Esophagus muscularis mucosa (tissue), 4 donors: ENCODE data around the gene TNRC6A. TPM values are rescaled to one million over a fixed set of nuclear protein-coding genes. Genes with fewer than 3 reads are reported as not detected.

ENCODE experiments used
- DNase-seq: peaks from one replicate; pipeline ENCODE4 v3.0.0-alpha.2; 2017; ENCODE audit errors: extremely low spot score
- H3K27ac ChIP-seq, 4 donors: fragments of 200-600 bp; sonication (generic); replicated peaks in 1 of 4; 1 replicate in 3 of 4; 2 replicates in 1 of 4; pipeline ENCODE4 v1.5.1; 2016 to 2019; ENCODE audit warnings: mild to moderate bottlenecking in 1 of 4
- H3K27me3 ChIP-seq, 4 donors: fragments of 200-600 bp; sonication (generic); one replicate each; pipeline versions ENCODE4 v1.5.1 to v1.6.0; 2016 to 2019
- H3K36me3 ChIP-seq, 4 donors: fragments of 200-600 bp; sonication (generic); one replicate each; pipeline ENCODE4 v1.5.1; 2016 to 2019
- H3K4me1 ChIP-seq, 4 donors: fragments of 200-600 bp; sonication (generic); one replicate each; pipeline ENCODE4 v1.5.1; 2016 to 2019
- H3K4me3 ChIP-seq, 4 donors: fragments of 200-600 bp; sonication (generic); 1 replicate in 2 of 4; 2 replicates in 2 of 4; pipeline ENCODE4 v1.5.1; 2016 to 2019; ENCODE audit warnings: mild to moderate bottlenecking in 4 of 4, moderate library complexity in 1 of 4
- H3K9me3 ChIP-seq, 4 donors: fragments of 200-600 bp; sonication (generic); 1 replicate in 3 of 4; 2 replicates in 1 of 4; pipeline ENCODE4 v1.5.1; 2016 to 2019
- EP300 ChIP-seq: sonication (generic); formaldehyde crosslinking; IDR thresholded peaks from one replicate; pipeline ENCODE4 v1.6.1; 2017; ENCODE audit warnings: antibody characterized with exemption
- POLR2A ChIP-seq: fragments of 450-650 bp; IDR thresholded peaks from one replicate; pipeline ENCODE4 v1.6.1; 2017; ENCODE audit warnings: antibody characterized with exemption, moderate library complexity, mild to moderate bottlenecking, low read depth
- POLR2AphosphoS5 ChIP-seq, 2 donors: sonication (generic); formaldehyde crosslinking; IDR thresholded peaks; one replicate each; pipeline ENCODE4 v1.6.1; 2017; ENCODE audit warnings: antibody characterized with exemption in 2 of 2
- WGBS: methylation state at CpG from one replicate; pipeline ENCODE4 v1.1.5; 2018; 5-methylcytosine and 5-hydroxymethylcytosine counted together
- intact Hi-C: fragments of 100-400 bp; cut with DNase I; formaldehyde crosslinking; loops from one replicate; pipeline ENCODE4 v1.15.1; 2023
- total RNA-seq, 4 donors: library from RNA; depleted of rRNA; stranded (reverse); fragments of >200 nt; gene quantifications; one replicate each; pipeline versions ENCODE4 v1.1.0 to v1.2.1, GENCODE V29; 2016
- TF ChIP-seq, protein P1 (sequence below), 3 experiments: fragments of 200-600 bp in 2 of 3; fragments of 450-650 bp in 1 of 3; sonication (generic) in 2 of 3; IDR thresholded peaks; one replicate each; pipeline ENCODE4 v1.5.1; 2017 to 2019; ENCODE audit warnings: antibody characterized with exemption in 3 of 3, mild to moderate bottlenecking in 2 of 3, moderate library complexity in 1 of 3

TNRC6A gene
- total RNA-seq, 4 donors from 2014 or later, result 44.1 to 50.7 (median 46.4) TPM

DNA sequence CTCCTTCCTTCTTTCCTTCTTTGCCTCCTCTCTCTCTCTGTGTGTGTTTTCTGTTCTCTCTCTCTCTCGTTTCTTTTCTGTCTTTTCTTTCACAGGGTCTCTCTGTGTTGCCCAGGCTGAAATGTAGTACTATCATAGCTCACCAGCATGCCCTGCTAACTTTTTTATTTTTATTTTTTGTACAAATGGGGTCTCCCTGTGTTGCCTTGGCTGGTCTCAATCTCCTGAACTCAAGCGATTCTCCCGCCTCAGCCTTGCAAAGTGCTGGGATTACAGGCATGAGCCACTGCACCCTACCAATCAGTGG is 117.9 kb downstream of the TNRC6A start:
- TF ChIP-seq POLR2A (no peak), EP300 (no peak), POLR2AphosphoS5 (IDR thresholded peaks at IDR 0.05) (no peak)
- TF ChIP-seq, protein P1, sequence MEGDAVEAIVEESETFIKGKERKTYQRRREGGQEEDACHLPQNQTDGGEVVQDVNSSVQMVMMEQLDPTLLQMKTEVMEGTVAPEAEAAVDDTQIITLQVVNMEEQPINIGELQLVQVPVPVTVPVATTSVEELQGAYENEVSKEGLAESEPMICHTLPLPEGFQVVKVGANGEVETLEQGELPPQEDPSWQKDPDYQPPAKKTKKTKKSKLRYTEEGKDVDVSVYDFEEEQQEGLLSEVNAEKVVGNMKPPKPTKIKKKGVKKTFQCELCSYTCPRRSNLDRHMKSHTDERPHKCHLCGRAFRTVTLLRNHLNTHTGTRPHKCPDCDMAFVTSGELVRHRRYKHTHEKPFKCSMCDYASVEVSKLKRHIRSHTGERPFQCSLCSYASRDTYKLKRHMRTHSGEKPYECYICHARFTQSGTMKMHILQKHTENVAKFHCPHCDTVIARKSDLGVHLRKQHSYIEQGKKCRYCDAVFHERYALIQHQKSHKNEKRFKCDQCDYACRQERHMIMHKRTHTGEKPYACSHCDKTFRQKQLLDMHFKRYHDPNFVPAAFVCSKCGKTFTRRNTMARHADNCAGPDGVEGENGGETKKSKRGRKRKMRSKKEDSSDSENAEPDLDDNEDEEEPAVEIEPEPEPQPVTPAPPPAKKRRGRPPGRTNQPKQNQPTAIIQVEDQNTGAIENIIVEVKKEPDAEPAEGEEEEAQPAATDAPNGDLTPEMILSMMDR (IDR thresholded peaks at IDR 0.05), result no peak
- Histone ChIP-seq H3K36me3 (no peaks in the 10 kb centered on the region), H3K27me3 (peaks cover 0 to 4% (median 0%) of the 10 kb centered on the region in 4 donors), H3K4me3 (no peak overlapping the region), H3K4me1 (no peaks in the 10 kb centered on the region), H3K27ac (no peak overlapping the region), H3K9me3 (no peaks in the 10 kb centered on the region)
- intact Hi-C loops, result no loop called here
- no peak for DNase-seq
- 90% methylated on average over 3 of the region's 3 CpGs for WGBS

DNA sequence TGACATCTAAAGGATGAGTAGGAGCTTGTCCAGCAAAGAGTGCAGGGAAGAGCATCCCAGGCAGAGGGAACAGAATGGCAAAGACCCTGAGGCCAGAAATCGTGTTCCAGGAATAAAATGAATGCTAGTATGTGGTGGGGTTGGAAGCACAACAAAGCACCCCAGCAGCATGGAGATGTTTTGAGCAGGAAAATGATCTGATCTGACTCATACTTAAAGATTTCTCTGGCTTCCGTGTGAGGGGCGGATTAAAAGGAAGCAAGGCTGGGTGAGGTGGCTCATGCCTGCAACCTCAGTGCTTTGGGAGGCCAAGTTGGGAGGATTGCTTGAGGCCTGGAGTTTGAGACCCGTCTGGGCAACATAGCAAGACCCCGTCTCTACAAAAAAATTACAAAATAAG is 118.6 kb downstream of the TNRC6A start:
- H3K9me3 ChIP-seq, result no peaks in the 10 kb centered on the region
- no peak for DNase-seq
- no peak for TF ChIP-seq EP300
- no peak for TF ChIP-seq POLR2A
- no peak for TF ChIP-seq POLR2AphosphoS5 (IDR thresholded peaks at IDR 0.05)
- TF ChIP-seq, protein P1 (IDR thresholded peaks at IDR 0.05), result no peak
- WGBS, result 81% methylated on average over 5 of the region's 5 CpGs
- no peak overlapping the region for H3K27ac ChIP-seq
- no peaks in the 10 kb centered on the region for H3K4me1 ChIP-seq
- H3K4me3 ChIP-seq, result no peak overlapping the region
- peaks cover 0 to 4% (median 0%) of the 10 kb centered on the region in 4 donors for H3K27me3 ChIP-seq
- H3K36me3 ChIP-seq, result no peaks in the 10 kb centered on the region
- intact Hi-C loops, result no loop called here

DNA sequence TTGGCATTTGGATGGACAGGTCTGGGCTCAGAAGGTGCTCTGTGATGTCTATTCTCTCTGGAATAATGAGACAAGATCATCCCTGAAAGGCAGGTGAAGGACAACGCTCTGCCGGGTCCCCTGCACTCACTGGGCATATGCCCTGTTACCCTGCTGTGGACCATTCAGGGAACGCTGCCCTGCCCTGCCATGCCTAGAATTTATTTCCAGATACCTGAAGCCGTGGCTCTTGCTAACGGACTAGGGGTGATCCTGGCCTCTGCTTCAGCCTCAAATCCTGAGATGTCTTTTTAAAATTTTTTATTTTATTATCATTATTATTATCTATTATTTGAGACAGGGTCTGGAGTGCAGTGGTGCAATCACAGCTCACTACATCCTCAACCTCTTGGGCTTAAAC is 120.2 kb downstream of the TNRC6A start:
- Histone ChIP-seq H3K27me3 (peaks cover 0 to 4% (median 0%) of the 10 kb centered on the region in 4 donors), H3K36me3 (no peaks in the 10 kb centered on the region), H3K9me3 (no peaks in the 10 kb centered on the region), H3K4me3 (no peak overlapping the region), H3K4me1 (peaks cover 3 to 13% (median 11%) of the 10 kb centered on the region in 4 donors), H3K27ac (no peak overlapping the region)
- intact Hi-C loops, result no loop called here
- TF ChIP-seq POLR2AphosphoS5 (IDR thresholded peaks at IDR 0.05), result no peak
- no peak for TF ChIP-seq POLR2A
- no peak for DNase-seq
- WGBS, result 96% methylated on average over 5 of the region's 5 CpGs

DNA sequence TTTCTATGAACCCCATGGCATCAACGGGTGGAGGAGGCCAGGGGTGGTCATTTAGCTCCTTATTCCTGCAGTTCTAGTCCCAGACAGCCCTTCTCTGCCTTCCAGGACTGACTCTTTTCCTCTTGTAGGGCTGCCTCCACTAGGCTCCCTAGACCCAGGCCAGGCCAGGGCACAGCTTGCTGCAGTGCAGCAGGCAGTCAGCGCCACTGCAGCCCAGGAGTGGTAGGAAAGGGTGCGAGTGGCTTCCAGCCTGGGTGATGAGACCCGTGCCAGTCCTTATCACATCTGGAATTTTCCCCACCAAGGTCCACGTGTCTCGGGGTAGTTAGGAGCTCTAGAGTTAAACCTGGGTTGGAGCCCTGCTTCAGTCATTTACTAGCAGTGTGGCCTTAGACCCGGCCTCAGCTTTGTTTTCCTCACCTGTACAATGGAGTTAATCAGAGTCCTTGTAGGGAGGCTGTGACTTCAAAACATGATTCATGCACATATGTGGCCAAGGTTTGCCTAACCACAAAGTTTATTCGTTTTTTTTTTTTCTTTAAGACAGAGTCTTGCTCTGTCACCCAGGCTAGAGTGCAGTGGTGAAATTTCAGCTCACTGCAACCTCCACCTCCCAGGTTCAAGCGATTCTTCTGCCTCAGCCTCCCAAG is 121.0 kb downstream of the TNRC6A start:
- Histone ChIP-seq H3K27me3 (peaks cover 0 to 4% (median 0%) of the 10 kb centered on the region in 4 donors), H3K27ac (no peak overlapping the region), H3K36me3 (no peaks in the 10 kb centered on the region), H3K9me3 (no peaks in the 10 kb centered on the region), H3K4me3 (no peak overlapping the region), H3K4me1 (peaks cover 3 to 13% (median 11%) of the 10 kb centered on the region in 4 donors)
- intact Hi-C loops, result no loop called here
- WGBS, result 77% methylated on average over 5 of the region's 9 CpGs
- no peak for DNase-seq
- TF ChIP-seq EP300, result no peak
- TF ChIP-seq, protein P1 (IDR thresholded peaks at IDR 0.05), result no peak

DNA sequence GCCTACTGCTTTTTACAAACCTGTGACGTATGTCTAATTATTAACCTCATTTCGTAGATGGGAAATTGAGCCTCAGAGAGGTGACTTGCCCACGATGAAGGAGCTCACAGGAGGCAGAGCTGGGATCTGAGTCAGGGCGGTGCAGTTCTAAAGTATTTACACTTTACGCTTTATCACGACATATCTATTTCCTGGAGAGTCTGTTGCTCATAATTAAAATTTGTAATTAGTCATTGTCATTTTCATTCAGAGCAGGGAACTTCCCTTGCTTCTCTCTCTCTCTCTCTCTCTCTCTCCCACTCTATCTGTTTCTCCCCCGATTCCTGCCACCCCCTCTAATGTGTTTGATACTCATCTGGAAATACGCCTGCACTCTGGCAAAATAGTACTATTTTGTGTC is 122.2 kb downstream of the TNRC6A start:
- Histone ChIP-seq H3K27ac (no peak overlapping the region), H3K4me1 (peaks cover 3 to 13% (median 11%) of the 10 kb centered on the region in 4 donors), H3K4me3 (no peak overlapping the region), H3K36me3 (no peaks in the 10 kb centered on the region), H3K27me3 (no peaks in the 10 kb centered on the region), H3K9me3 (no peaks in the 10 kb centered on the region)
- TF ChIP-seq POLR2A, result no peak
- TF ChIP-seq, protein P1 (IDR thresholded peaks at IDR 0.05), result no peak
- no peak for TF ChIP-seq POLR2AphosphoS5 (IDR thresholded peaks at IDR 0.05)
- TF ChIP-seq EP300, result no peak
- intact Hi-C loops, result no loop called here
- 79% methylated on average over 8 of the region's 8 CpGs for WGBS
- DNase-seq, result no peak
